Measurements from ENCODE around the gene PPP1R16B. TPM values are rescaled to one million over a fixed set of nuclear protein-coding genes. Genes with fewer than 3 reads are reported as not detected.

Gene PPP1R16B
- total and polyA plus RNA-seq, 10 of the 15 experiments (the other 5 are each of a cell fraction or from before 2014, with no cell fraction given), result 13.4 to 90.2 (median 66.7) TPM

DNA sequence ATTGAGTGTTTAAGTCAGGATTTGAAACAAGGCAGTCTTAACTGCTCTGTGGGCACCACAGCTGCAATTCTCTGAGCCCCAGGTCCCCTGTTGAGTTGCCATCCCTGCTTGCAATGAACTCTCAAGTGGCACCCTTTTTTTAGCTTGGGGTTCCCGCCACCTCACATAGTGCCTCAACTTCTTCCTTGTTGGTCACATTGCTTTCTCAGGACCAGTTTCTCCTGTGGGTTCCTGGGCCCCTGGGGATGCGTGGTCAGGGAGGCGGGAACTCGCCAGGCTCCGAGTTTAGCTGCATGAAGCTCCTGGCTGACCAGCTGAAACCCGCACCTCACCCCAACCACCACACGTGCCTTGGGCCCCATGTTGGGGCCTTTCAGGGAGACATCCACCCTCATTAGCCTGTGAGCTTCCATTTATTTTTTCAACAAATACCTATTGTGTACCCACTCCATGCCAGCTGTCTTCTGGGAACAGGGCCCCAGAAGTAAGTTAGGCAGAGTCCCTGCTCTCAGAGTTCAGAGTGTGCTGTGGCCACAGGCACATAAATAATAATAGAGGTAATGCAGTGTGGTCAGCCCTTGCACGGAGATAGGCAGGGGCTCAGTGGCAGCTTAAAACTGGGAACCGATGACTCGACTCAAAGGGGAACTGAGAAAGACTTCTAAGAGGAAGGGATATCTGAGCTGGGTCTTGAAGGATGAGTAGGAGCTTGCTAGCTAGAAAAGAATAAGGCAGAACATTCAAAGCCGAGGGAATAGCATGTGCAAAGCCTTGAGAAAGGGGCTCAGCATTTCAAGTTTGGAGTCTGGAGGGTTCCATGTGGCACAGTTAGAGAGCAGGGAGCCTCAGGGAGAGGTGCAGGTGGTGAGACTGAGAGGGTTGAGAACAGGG lies 86.8 kb downstream of the PPP1R16B start (continued):
- peak; percentile 64 for TF ChIP-seq CREB1 (IDR thresholded peaks at IDR 0.05; ENCODE audit: low read depth)
- TF ChIP-seq MTA2 (IDR thresholded peaks at IDR 0.05; ENCODE audit: low read depth), result peak; percentile 64
- TF ChIP-seq SMAD5 (IDR thresholded peaks at IDR 0.05; ENCODE audit: low read depth), result no peak
- no peak for TF ChIP-seq POLR2A (IDR thresholded peaks at IDR 0.05; ENCODE audit: low read depth, low read length)
- TF ChIP-seq, protein P1, sequence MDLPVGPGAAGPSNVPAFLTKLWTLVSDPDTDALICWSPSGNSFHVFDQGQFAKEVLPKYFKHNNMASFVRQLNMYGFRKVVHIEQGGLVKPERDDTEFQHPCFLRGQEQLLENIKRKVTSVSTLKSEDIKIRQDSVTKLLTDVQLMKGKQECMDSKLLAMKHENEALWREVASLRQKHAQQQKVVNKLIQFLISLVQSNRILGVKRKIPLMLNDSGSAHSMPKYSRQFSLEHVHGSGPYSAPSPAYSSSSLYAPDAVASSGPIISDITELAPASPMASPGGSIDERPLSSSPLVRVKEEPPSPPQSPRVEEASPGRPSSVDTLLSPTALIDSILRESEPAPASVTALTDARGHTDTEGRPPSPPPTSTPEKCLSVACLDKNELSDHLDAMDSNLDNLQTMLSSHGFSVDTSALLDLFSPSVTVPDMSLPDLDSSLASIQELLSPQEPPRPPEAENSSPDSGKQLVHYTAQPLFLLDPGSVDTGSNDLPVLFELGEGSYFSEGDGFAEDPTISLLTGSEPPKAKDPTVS (IDR thresholded peaks at IDR 0.05; ENCODE audit: low read depth, low read length), result no peak; the same call in 1 of the 2 replicates
- TF ChIP-seq POLR2AphosphoS5 (IDR thresholded peaks at IDR 0.05; ENCODE audit: low read length), result no peak
- TF ChIP-seq GATAD2B (conservative IDR thresholded peaks at IDR 0.05; ENCODE audit: low read depth), result no peak; the same call in 1 of the 2 replicates
- TF ChIP-seq NRF1 (conservative IDR thresholded peaks at IDR 0.05; ENCODE audit: low read depth, low read length), result no peak
- peak in 1 of 2 experiments; percentile 85; a peak in 2 of 4 replicates for TF ChIP-seq ETV6 (conservative IDR thresholded peaks at IDR 0.05 in 1 of 2, IDR thresholded peaks at IDR 0.05 in 1 of 2; ENCODE audit: borderline replicate concordance in 1 of 2, low read depth in 1 of 2)
- peak; percentile 80 for TF ChIP-seq CREM (IDR thresholded peaks at IDR 0.05; ENCODE audit: low read depth)
- no peak for TF ChIP-seq HDAC6 (IDR thresholded peaks at IDR 0.05; ENCODE audit: unreplicated experiment)
- TF ChIP-seq, protein P2, sequence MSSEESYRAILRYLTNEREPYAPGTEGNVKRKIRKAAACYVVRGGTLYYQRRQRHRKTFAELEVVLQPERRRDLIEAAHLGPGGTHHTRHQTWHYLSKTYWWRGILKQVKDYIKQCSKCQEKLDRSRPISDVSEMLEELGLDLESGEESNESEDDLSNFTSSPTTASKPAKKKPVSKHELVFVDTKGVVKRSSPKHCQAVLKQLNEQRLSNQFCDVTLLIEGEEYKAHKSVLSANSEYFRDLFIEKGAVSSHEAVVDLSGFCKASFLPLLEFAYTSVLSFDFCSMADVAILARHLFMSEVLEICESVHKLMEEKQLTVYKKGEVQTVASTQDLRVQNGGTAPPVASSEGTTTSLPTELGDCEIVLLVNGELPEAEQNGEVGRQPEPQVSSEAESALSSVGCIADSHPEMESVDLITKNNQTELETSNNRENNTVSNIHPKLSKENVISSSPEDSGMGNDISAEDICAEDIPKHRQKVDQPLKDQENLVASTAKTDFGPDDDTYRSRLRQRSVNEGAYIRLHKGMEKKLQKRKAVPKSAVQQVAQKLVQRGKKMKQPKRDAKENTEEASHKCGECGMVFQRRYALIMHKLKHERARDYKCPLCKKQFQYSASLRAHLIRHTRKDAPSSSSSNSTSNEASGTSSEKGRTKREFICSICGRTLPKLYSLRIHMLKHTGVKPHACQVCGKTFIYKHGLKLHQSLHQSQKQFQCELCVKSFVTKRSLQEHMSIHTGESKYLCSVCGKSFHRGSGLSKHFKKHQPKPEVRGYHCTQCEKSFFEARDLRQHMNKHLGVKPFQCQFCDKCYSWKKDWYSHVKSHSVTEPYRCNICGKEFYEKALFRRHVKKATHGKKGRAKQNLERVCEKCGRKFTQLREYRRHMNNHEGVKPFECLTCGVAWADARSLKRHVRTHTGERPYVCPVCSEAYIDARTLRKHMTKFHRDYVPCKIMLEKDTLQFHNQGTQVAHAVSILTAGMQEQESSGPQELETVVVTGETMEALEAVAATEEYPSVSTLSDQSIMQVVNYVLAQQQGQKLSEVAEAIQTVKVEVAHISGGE (CRISPR knock-in tag; IDR thresholded peaks at IDR 0.05), result no peak
- TF ChIP-seq DPF2 (IDR thresholded peaks at IDR 0.05), result peak; percentile 90
- no peak for TF ChIP-seq JUND (IDR thresholded peaks at IDR 0.05; ENCODE audit: low read depth, low read length)
- TF ChIP-seq RBBP5 (conservative IDR thresholded peaks at IDR 0.05), result no peak
- no peak for TF ChIP-seq SIN3A (IDR thresholded peaks at IDR 0.05; ENCODE audit: low read depth, low read length)
- TF ChIP-seq POU2F2 (IDR thresholded peaks at IDR 0.05; ENCODE audit: borderline replicate concordance, low read depth, low read length), result peak; percentile 68; the same call in 2 of the 3 replicates
- TF ChIP-seq EZH2 (IDR thresholded peaks at IDR 0.05; ENCODE audit: borderline replicate concordance, control insufficient read depth, low read depth, low read length), result no peak
- TF ChIP-seq STAT1 (conservative IDR thresholded peaks at IDR 0.05), result no peak
- TF ChIP-seq, protein P3, sequence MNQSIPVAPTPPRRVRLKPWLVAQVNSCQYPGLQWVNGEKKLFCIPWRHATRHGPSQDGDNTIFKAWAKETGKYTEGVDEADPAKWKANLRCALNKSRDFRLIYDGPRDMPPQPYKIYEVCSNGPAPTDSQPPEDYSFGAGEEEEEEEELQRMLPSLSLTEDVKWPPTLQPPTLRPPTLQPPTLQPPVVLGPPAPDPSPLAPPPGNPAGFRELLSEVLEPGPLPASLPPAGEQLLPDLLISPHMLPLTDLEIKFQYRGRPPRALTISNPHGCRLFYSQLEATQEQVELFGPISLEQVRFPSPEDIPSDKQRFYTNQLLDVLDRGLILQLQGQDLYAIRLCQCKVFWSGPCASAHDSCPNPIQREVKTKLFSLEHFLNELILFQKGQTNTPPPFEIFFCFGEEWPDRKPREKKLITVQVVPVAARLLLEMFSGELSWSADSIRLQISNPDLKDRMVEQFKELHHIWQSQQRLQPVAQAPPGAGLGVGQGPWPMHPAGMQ (IDR thresholded peaks at IDR 0.05; ENCODE audit: borderline replicate concordance), result no peak
- TF ChIP-seq NR2C1 (IDR thresholded peaks at IDR 0.05), result 0 out of 2 replicates have a peak, but pooled peaks have one; percentile 3
- TF ChIP-seq, protein P4, sequence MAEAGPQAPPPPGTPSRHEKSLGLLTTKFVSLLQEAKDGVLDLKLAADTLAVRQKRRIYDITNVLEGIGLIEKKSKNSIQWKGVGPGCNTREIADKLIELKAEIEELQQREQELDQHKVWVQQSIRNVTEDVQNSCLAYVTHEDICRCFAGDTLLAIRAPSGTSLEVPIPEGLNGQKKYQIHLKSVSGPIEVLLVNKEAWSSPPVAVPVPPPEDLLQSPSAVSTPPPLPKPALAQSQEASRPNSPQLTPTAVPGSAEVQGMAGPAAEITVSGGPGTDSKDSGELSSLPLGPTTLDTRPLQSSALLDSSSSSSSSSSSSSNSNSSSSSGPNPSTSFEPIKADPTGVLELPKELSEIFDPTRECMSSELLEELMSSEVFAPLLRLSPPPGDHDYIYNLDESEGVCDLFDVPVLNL (IDR thresholded peaks at IDR 0.05; ENCODE audit: low read depth, low read length), result no peak
- peak; percentile 85 to 93 for TF ChIP-seq EP300 (IDR thresholded peaks at IDR 0.05; ENCODE audit: borderline replicate concordance in 1 of 2, control insufficient read depth in 1 of 2, low read depth in 2 of 2, low read length in 2 of 2)

Measured in GM12878 (cell line).